ENCODE measurements around the gene GPA33. TPM values are rescaled to one million over a fixed set of nuclear protein-coding genes. Genes with fewer than 3 reads are reported as not detected.

GPA33 gene
- total RNA-seq, 1 experiment from 2014 or later: not detected

GRCh38 chr1:167003711-167004110 lies 86.5 kb downstream of the GPA33 start:
- H3F3A ChIP-seq (ENCODE audit: insufficient read depth, low read depth): no peaks in the 10 kb centered on the region
- ChIA-PET POLR2A (ENCODE audit: unreplicated experiment) (no interaction called here), CTCF (no interaction called here)
- H3K36me3 ChIP-seq (ENCODE audit: low read depth): no peaks in the 10 kb centered on the region
- no peak for DNase-seq
- intact Hi-C loops (cut with micrococcal nuclease; ENCODE audit: unreplicated experiment): no loop called here
- H3K27ac ChIP-seq: no peak overlapping the region
- no peak overlapping the region for H2AFZ ChIP-seq
- no peak for TF ChIP-seq EZH2 (IDR thresholded peaks at IDR 0.05; ENCODE audit: low read depth)
- no peak for TF ChIP-seq CTCF (conservative IDR thresholded peaks at IDR 0.05)
- no peaks in the 10 kb centered on the region for H3K79me2 ChIP-seq (ENCODE audit: low read depth)
- H3K9me2 ChIP-seq (ENCODE audit: insufficient read depth): peaks cover 8% of the 10 kb centered on the region; the same call in 1 of the 2 replicates
- no peaks in the 10 kb centered on the region for H3K4me1 ChIP-seq (replicated peaks; ENCODE audit: insufficient read depth)
- no peaks in the 10 kb centered on the region for H3K27me3 ChIP-seq (ENCODE audit: insufficient read depth, low read depth)
- H4K20me1 ChIP-seq (ENCODE audit: insufficient read depth): no peaks in the 10 kb centered on the region
- H3K4me2 ChIP-seq: no peak overlapping the region
- no peak overlapping the region for H3K4me3 ChIP-seq
- H3K9me3 ChIP-seq (ENCODE audit: insufficient read depth, low read depth): no peaks in the 10 kb centered on the region
- no TSS peak for BruUV-seq (replicated peaks)

Other genes starting within 250 kb of the GPA33 start
- gene TADA1, start 214.1 kb downstream of the GPA33 start, total RNA-seq (2021): 5.2 and 5.6 TPM in 2 replicates
- not detected in 2 replicates for gene ILDR2, start 114.8 kb downstream of the GPA33 start, total RNA-seq (2021)
- gene MAEL, start 101.1 kb downstream of the GPA33 start, total RNA-seq (2021): not detected in 2 replicates
- not detected in 2 replicates for gene STYXL2, start 3.7 kb upstream of the GPA33 start, total RNA-seq (2021)
- 16.6 and 28.5 TPM in 2 replicates for gene POU2F1, start 130.5 kb upstream of the GPA33 start, total RNA-seq (2021)